ENCODE measurements around the gene MS4A10. TPM values are rescaled to one million over a fixed set of nuclear protein-coding genes. Genes with fewer than 3 reads are reported as not detected.

MS4A10 gene
- total RNA-seq, 3 donors from 2014 or later (not counting 1 experiment from before 2014, with no cell fraction given): not detected

DNA sequence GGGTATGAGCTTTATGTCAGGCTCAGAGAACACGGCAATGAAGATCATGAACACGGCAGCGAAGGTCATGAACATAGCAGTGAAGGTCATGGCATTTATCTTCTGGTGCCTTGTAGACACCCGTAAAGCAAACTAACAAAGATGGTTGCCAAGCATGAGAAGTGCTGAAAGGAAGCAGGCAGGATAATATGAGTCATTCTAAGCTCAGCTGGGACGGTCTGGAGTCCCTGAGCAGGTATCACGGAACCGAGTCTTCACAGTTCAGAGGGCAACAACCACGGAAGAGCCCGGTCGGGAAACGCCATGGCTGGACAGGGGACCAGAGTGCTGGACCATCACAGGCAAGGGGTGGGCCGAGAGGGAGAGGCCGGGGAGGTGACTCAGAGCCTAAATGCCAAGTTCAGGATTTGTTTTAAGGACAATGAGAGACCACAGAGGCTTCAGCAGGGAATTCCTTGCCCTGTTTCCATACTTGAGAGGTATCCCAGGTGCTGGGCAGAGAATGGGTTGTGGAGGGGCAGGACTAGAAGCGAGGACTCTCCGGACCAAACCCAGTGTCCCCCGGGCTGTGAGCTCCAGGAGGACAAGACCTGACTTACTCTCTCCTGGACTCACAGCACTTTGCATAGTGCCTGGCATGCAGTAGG, 13.1 kb upstream of the MS4A10 start:
- no peaks in the 10 kb centered on the region for H3K9me3 ChIP-seq (ENCODE audit: control insufficient read depth, insufficient read depth, low read length)
- H3K4me1 ChIP-seq (ENCODE audit: control insufficient read depth, insufficient read depth, low read length): peaks cover 4% of the 10 kb centered on the region
- WGBS (ENCODE audit: insufficient coverage): 82% methylated on average over 16 of the region's 16 CpGs
- H3K36me3 ChIP-seq (ENCODE audit: control insufficient read depth, insufficient read depth, low read length): no peaks in the 10 kb centered on the region
- H3K36me3 Mint-ChIP-seq: no peaks in the 10 kb centered on the region
- ATAC-seq (no peak), DNase-seq (no peak)
- TF ChIP-seq, protein P1, sequence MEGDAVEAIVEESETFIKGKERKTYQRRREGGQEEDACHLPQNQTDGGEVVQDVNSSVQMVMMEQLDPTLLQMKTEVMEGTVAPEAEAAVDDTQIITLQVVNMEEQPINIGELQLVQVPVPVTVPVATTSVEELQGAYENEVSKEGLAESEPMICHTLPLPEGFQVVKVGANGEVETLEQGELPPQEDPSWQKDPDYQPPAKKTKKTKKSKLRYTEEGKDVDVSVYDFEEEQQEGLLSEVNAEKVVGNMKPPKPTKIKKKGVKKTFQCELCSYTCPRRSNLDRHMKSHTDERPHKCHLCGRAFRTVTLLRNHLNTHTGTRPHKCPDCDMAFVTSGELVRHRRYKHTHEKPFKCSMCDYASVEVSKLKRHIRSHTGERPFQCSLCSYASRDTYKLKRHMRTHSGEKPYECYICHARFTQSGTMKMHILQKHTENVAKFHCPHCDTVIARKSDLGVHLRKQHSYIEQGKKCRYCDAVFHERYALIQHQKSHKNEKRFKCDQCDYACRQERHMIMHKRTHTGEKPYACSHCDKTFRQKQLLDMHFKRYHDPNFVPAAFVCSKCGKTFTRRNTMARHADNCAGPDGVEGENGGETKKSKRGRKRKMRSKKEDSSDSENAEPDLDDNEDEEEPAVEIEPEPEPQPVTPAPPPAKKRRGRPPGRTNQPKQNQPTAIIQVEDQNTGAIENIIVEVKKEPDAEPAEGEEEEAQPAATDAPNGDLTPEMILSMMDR (IDR thresholded peaks at IDR 0.05): no peak
- no peak overlapping the region for H3K27ac Mint-ChIP-seq
- no peaks in the 10 kb centered on the region for H3K27me3 ChIP-seq (ENCODE audit: control insufficient read depth, insufficient read depth, low read length)
- no peak overlapping the region for H3K4me3 Mint-ChIP-seq
- no peaks in the 10 kb centered on the region for H3K4me1 Mint-ChIP-seq
- H3K27ac ChIP-seq (ENCODE audit: low read length): no peak overlapping the region
- intact Hi-C loops (cut with micrococcal nuclease): no loop called here
- H3K27me3 Mint-ChIP-seq (ENCODE audit: low read depth in 2 of 2): peaks cover under 1 to 8% of the 10 kb centered on the region in 2 donors
- no peak overlapping the region for H3K4me3 ChIP-seq (ENCODE audit: low read length)
- H3K9me3 Mint-ChIP-seq: no peaks in the 10 kb centered on the region

DNA sequence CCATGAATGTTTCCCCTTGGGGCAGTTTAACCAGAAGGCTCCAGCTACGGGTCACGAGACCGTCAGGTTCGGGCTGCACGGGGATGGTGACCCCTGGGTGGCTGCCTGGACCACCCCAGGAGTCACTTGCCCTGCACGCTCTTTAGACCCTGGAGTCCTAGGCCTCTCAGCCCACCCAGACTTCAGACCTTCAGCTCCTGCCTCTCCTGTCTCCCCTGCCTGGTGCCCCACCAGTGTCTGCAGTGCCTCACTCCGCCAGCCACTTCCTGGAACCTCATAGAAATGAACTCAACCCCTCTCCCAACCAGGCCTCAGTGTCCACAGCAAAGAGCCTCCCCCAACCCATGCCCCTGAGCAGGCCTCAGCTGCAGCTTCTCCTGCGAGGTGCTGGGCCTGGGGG, 12.5 kb upstream of the MS4A10 start:
- 87% methylated on average over 8 of the region's 8 CpGs for WGBS (ENCODE audit: insufficient coverage)
- DNase-seq: no peak
- Mint-ChIP-seq H3K27ac (no peak overlapping the region), H3K9me3 (no peaks in the 10 kb centered on the region), H3K4me3 (no peak overlapping the region), H3K27me3 (ENCODE audit: low read depth in 2 of 2) (peaks cover 0 to 8% of the 10 kb centered on the region in 2 donors), H3K4me1 (no peaks in the 10 kb centered on the region), H3K36me3 (no peaks in the 10 kb centered on the region)
- intact Hi-C loops (cut with micrococcal nuclease): no loop called here
- Histone ChIP-seq H3K27ac (ENCODE audit: low read length) (no peak overlapping the region), H3K9me3 (ENCODE audit: control insufficient read depth, insufficient read depth, low read length) (no peaks in the 10 kb centered on the region), H3K4me3 (ENCODE audit: low read length) (no peak overlapping the region), H3K4me1 (ENCODE audit: control insufficient read depth, insufficient read depth, low read length) (peaks cover 4% of the 10 kb centered on the region), H3K36me3 (ENCODE audit: control insufficient read depth, insufficient read depth, low read length) (no peaks in the 10 kb centered on the region), H3K27me3 (ENCODE audit: control insufficient read depth, insufficient read depth, low read length) (no peaks in the 10 kb centered on the region)
- ATAC-seq: no peak
- TF ChIP-seq, protein P1 (IDR thresholded peaks at IDR 0.05): no peak

DNA sequence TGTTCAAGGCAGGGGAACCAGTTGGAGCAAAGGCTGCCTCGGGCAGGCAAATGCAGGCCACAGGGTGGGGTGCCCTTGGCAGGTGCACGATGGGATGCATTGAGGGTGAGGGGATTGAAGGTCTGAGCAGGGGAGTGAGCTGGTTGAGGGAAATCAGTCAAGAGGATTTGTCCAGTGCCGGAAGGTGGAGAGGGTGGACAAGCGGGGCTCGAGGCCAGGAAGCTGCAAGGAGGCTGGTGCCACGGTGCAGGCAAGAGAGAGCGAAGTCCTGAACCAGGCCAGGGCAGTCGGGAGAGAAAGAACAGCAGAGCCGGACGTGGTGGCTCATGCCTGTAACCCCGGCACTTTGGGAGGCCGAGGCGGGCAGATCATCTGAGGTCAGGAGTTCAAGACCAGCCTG, 10.4 kb upstream of the MS4A10 start:
- no peak overlapping the region for H3K4me3 ChIP-seq (ENCODE audit: low read length)
- no peaks in the 10 kb centered on the region for H3K27me3 ChIP-seq (ENCODE audit: control insufficient read depth, insufficient read depth, low read length)
- Mint-ChIP-seq H3K4me1 (no peaks in the 10 kb centered on the region), H3K9me3 (no peaks in the 10 kb centered on the region), H3K4me3 (no peak overlapping the region), H3K27ac (no peak overlapping the region), H3K36me3 (no peaks in the 10 kb centered on the region), H3K27me3 (ENCODE audit: low read depth in 2 of 2) (no peaks in the 10 kb centered on the region)
- DNase-seq: no peak
- no peak overlapping the region for H3K27ac ChIP-seq (ENCODE audit: low read length)
- TF ChIP-seq, protein P1 (IDR thresholded peaks at IDR 0.05): no peak
- no peaks in the 10 kb centered on the region for H3K9me3 ChIP-seq (ENCODE audit: control insufficient read depth, insufficient read depth, low read length)
- intact Hi-C loops (cut with micrococcal nuclease): no loop called here
- no peak for ATAC-seq
- H3K4me1 ChIP-seq (ENCODE audit: control insufficient read depth, insufficient read depth, low read length): peaks cover 4% of the 10 kb centered on the region
- H3K36me3 ChIP-seq (ENCODE audit: control insufficient read depth, insufficient read depth, low read length): no peaks in the 10 kb centered on the region
- 79% methylated on average over 13 of the region's 13 CpGs for WGBS (ENCODE audit: insufficient coverage)

DNA sequence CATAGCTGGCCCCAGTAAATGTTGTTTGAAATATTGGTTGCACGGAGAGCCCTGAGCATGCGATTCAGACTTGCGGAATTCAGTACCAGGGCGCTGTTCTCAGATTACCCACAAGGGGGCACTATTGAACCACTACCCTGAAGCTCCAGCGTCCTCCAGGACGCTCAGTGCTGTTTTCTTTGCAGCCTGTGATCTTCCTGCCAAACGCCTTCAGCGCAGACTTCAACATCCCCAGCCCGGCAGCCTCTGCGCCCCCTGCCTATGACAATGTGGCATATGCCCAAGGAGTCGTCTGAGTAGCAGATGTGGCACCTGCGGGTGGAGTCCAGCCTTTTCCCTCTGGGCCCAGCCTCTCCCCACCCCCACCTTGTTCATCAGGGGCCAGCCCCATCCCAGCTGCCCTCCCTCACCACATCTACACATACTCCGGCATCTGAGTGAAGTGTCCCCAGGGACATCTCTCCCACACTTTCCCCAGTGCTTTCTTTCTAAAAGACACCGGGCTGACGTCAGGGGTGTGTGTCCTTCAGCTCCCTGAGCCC, 9.6 kb upstream of the MS4A10 start:
- H3K27ac Mint-ChIP-seq: no peak overlapping the region
- Histone ChIP-seq H3K9me3 (ENCODE audit: control insufficient read depth, insufficient read depth, low read length) (no peaks in the 10 kb centered on the region), H3K4me1 (ENCODE audit: control insufficient read depth, insufficient read depth, low read length) (peaks cover 4% of the 10 kb centered on the region), H3K27ac (ENCODE audit: low read length) (no peak overlapping the region), H3K27me3 (ENCODE audit: control insufficient read depth, insufficient read depth, low read length) (no peaks in the 10 kb centered on the region), H3K36me3 (ENCODE audit: control insufficient read depth, insufficient read depth, low read length) (no peaks in the 10 kb centered on the region), H3K4me3 (ENCODE audit: low read length) (no peak overlapping the region)
- no peaks in the 10 kb centered on the region for H3K9me3 Mint-ChIP-seq
- H3K4me1 Mint-ChIP-seq: no peaks in the 10 kb centered on the region
- no peaks in the 10 kb centered on the region for H3K27me3 Mint-ChIP-seq (ENCODE audit: low read depth in 2 of 2)
- ATAC-seq: peak; percentile 85 to 97 (median 92)
- peak; percentile 62 to 92 for DNase-seq
- H3K36me3 Mint-ChIP-seq: no peaks in the 10 kb centered on the region
- 20% methylated on average over 15 of the region's 15 CpGs for WGBS (ENCODE audit: insufficient coverage)
- TF ChIP-seq, protein P1 (IDR thresholded peaks at IDR 0.05): peak; percentile 75
- intact Hi-C loops (cut with micrococcal nuclease): no loop called here
- no peak overlapping the region for H3K4me3 Mint-ChIP-seq
